NOMO-1 treated with DMSO at 0.1 percent for 48 hours (cell line): ENCODE data around the gene SMARCAL1.
A peak's percentile ranks its signal among the peaks of the same experiment; 100 is the strongest.

ENCODE experiments used
- DNase-seq: peaks from one replicate; lab custom pipeline; 2025; ENCODE audit not compliant: unreplicated experiment; lab: John Stamatoyannopoulos, UW

SMARCAL1 gene

GRCh38 chr2:216426938-216427337, 14.7 kb downstream of the SMARCAL1 start:
- no peak for DNase-seq

GRCh38 chr2:216428618-216429350, 16.5 kb downstream of the SMARCAL1 start:
- peak; percentile 47 for DNase-seq

- DNase-seq: peak; percentile 25
Observed at GRCh38 chr2:216429428-216429827, 17.1 kb downstream of the SMARCAL1 start.

GRCh38 chr2:216430811-216431530, 18.7 kb downstream of the SMARCAL1 start:
- no peak for DNase-seq

GRCh38 chr2:216431531-216431856, 19.2 kb downstream of the SMARCAL1 start:
- no peak for DNase-seq

DNA sequence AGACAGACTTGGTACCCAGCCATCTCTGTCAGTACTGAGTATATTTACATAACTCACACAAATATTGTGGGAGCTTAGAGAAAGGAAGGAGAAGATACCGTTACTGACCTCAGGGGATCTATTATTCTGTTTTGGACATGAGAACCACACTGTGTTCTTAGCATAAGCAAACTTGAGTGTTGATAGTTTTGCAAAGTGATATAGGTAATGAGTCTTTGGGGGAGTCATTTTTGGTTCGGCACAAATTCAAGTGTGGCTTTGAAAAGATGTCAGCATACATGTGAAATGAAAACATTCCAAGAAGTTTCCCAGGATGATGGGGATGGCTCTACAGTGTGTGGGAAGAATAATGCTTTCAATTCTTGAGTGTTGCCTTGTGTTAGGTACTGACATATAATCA, 24.1 kb downstream of the SMARCAL1 start:
- no peak for DNase-seq

- DNase-seq: no peak
Observed at GRCh38 chr2:216441308-216442010, 29.2 kb downstream of the SMARCAL1 start.

DNA sequence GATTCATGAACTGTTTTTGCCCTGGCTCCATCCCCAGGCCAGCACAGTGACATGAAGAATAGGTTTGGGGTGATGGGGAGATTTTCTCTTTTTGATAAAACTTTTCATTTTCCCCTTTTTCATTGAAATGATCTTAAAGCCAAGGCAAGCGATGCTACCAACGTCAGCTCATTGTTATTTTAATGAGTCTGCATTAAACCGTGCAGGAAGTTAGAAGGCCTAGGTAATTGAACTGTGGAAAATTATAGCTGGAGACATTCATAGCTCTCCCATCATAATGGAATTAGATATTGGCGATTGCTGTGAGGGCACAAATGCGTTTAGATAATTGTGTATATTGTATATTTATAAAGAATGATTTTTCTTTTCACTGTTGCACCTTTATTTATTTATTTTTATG, 33.2 kb downstream of the SMARCAL1 start:
- DNase-seq: no peak

DNA sequence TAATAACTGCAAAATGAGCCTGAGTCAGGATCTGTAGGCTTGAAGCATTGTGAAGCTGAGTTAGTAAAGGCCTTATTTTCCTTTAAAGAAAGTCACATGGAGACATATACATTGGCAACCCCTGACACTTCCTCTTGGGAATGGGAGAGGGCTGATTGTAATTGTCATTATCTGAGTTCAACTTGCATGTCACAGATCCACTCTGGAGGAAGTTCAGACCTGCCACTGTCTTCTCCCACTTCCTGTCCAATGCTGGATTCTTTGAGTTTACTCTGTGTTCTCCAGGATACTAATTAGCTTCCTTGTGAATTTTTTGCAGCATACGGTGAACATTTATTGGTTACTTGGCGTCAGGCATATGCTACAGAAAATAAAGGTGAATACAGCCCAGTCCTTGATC, 34.1 kb downstream of the SMARCAL1 start:
- no peak for DNase-seq

DNA sequence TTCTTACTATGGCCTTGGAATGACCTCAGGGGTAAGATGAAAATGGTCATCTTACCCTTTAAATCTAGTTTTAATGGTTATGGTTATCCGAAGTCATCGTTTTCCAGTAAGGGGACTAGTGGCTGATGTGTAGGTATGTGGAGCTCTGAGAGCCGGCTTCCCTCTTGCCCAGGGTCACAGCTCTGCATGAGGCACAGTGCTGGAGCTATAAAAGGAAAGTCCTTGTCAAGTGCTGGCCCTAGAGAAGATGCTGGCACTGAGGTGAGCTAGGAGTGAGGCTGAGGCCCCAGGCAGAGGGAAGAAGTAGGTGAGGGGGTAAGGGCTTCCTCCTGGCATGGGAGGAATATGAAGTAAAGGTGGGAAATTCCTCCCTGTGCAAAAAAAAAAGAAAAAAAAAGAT, 35.0 kb downstream of the SMARCAL1 start:
- DNase-seq: no peak

DNA sequence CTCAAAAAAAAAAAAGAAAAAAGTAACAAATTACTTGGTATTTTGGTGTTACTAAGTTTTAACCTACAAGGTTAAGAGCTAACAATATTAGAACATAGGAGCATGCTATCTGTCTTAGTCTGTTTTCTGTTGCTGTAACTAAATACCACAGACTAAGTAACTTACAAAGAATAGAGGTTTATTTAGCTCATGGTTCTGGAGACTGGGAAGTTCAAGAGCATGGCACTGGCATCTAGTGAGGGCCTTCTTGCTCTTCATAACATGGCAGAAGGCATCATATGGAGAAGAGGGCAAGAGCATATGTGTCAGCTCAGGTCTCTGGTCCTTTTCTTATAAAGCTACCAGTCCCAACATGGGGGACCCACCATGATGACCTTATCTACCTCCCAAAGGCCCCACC, 36.5 kb downstream of the SMARCAL1 start:
- no peak for DNase-seq

DNA sequence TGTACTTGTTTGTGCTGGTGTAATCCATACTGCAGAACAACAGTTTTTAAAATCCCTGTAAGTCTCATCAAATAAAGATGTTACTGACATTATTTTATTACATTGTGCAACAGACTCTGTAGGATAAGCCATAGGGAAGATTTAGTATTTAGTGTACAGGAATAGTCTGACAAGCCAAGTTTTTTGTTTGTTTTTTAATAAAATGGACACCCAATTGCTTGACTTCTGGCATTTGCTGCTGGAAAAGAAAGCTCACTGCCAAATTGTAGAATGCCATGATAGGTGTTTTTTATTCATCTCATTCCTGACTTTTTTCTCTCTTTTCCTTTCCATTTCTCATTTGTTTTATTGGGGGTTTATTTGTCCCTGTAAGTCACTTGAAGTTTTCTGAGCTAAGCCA, 38.1 kb downstream of the SMARCAL1 start:
- DNase-seq: no peak

DNA sequence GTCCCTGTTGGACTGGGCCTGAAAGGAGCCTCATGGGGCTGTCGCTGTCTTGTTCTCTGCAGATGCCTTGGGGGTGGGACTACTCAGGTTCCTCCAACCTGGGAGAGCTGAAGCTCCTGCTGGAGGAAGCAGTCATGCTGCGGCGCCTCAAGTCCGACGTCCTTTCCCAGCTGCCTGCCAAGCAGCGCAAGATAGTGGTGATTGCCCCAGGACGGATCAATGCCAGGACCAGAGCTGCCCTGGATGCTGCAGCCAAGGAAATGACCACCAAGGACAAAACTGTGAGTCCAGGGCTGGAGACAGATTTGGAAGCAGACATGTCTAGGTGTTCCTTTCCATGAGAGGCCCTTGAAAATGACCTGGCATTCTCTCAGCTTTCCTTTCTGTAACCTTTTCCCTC, 38.5 kb downstream of the SMARCAL1 start:
- DNase-seq: no peak

- no peak for DNase-seq
Observed at GRCh38 chr2:216453955-216454614, 41.8 kb downstream of the SMARCAL1 start.

GRCh38 chr2:216463148-216463547, 50.9 kb downstream of the SMARCAL1 start:
- DNase-seq: no peak

- no peak for DNase-seq
Observed at GRCh38 chr2:216464104-216464720, 51.9 kb downstream of the SMARCAL1 start.

DNA sequence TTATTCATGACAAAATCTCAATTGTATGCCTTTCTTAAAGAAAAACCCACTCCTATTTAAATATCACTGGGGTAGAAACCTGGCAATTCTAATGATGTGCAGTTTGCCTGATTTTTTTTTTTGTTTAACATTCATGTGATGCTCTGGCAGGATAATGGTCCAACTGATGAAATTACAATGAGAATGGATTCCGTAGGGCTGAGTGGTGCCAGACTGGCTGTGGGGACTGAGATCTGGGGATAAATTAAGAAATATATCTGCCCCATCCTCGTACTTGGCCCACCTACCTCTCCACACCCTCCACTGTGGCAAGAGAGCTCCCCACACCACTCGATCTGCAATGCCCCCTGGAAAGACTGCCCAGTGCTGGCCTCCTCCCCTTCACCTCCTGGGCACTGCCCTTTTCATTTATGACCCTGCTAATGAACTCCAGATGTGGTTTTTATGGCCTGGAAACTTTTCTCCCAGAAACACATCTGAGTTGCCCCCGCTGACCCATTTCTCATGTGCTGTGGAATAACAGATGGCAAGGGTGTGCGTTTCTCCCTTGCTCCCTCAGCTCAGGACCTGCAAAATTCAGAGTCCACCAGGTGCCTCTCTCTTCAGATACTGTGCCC, 53.4 kb downstream of the SMARCAL1 start:
- no peak for DNase-seq

- no peak for DNase-seq
Observed at GRCh38 chr2:216467845-216468244, 55.6 kb downstream of the SMARCAL1 start.

GRCh38 chr2:216469661-216470060, 57.4 kb downstream of the SMARCAL1 start:
- no peak for DNase-seq

- no peak for DNase-seq
Observed at GRCh38 chr2:216473187-216473586, 60.9 kb downstream of the SMARCAL1 start.
